HCT116 (cell line): ENCODE results near the gene PDE4D.

Source experiments
- CTCF ChIP-seq, 3 experiments: fragments of 200-600 bp in 1 of 3; sonication (generic) in 1 of 3; IDR thresholded peaks in 2 of 3; conservative IDR thresholded peaks in 1 of 3; 2 replicates each; pipeline ENCODE4 v1.5.1; 2012 to 2017; ENCODE audit warnings: low read depth in 2 of 3, low read length in 2 of 3, antibody characterized with exemption in 1 of 3, borderline replicate concordance in 1 of 3, control low read depth in 1 of 3, mild to moderate bottlenecking in 1 of 3, mixed read lengths in 1 of 3, mixed run types in 1 of 3, moderate library complexity in 1 of 3; ENCODE audit not compliant: insufficient read depth in 1 of 3
- POLR2A ChIP-seq: IDR thresholded peaks from 2 replicates; pipeline ENCODE4 v1.7.0; 2011; ENCODE audit warnings: borderline replicate concordance; ENCODE audit not compliant: insufficient read depth, insufficient read length; ENCODE audit errors: extremely low read depth

GRCh38 chr5:59583810-59584562, 309.5 kb downstream of the PDE4D start:
- TF ChIP-seq CTCF (IDR thresholded peaks at IDR 0.05 in 2 of 3, conservative IDR thresholded peaks at IDR 0.05 in 1 of 3; ENCODE audit: borderline replicate concordance in 1 of 3, insufficient read depth in 1 of 3, low read depth in 2 of 3, low read length in 2 of 3) (no peak), POLR2A (no peak)
